GM23338 (cell line): Measurements from ENCODE around the gene EXOC2. TPM values are rescaled to one million over a fixed set of nuclear protein-coding genes. Genes with fewer than 3 reads are reported as not detected.

Experiments used
- ATAC-seq: fragments of 200-7000 bp; cut with Tn5 transposase; 3 replicates; pipeline ENCODE4 v1.9.1; 2020
- DNase-seq: peaks from one replicate; pipeline ENCODE4 v3.0.0-alpha.2; 2015; ENCODE audit warnings: low spot score
- H2AFZ ChIP-seq: fragments of 200-600 bp; sonication (generic); 2 replicates; pipeline ENCODE4 v1.8.0; 2016; ENCODE audit warnings: antibody characterized with exemption, mild to moderate bottlenecking, moderate library complexity
- H3F3A ChIP-seq: fragments of 200-600 bp; sonication (generic); replicated peaks from 2 replicates; pipeline ENCODE4 v1.8.0; 2017; ENCODE audit warnings: antibody characterized with exemption, mixed run types, low read depth
- H3K27ac ChIP-seq: fragments of 200-600 bp; sonication (generic); 2 replicates; pipeline ENCODE4 v1.6.1; 2016; ENCODE audit warnings: low read depth
- H3K27me3 ChIP-seq: fragments of 200-600 bp; sonication (generic); 2 replicates; pipeline ENCODE4 v1.8.0; 2016; ENCODE audit warnings: mild to moderate bottlenecking, mixed run types, moderate library complexity; ENCODE audit not compliant: insufficient read depth
- H3K36me3 ChIP-seq: fragments of 200-600 bp; sonication (generic); 2 replicates; pipeline ENCODE4 v1.8.0; 2016; ENCODE audit warnings: mild to moderate bottlenecking; ENCODE audit not compliant: insufficient read depth
- H3K4me1 ChIP-seq: fragments of 200-600 bp; sonication (generic); 2 replicates; pipeline ENCODE4 v1.8.0; 2016; ENCODE audit warnings: mild to moderate bottlenecking, moderate library complexity; ENCODE audit not compliant: insufficient read depth
- H3K4me2 ChIP-seq: fragments of 200-600 bp; sonication (generic); 2 replicates; pipeline ENCODE4 v1.7.1; 2017; ENCODE audit warnings: mixed run types
- H3K4me3 ChIP-seq: fragments of 200-600 bp; sonication (generic); 2 replicates; pipeline ENCODE4 v1.6.1; 2016; ENCODE audit warnings: mixed run types
- H3K79me2 ChIP-seq: fragments of 200-600 bp; sonication (generic); replicated peaks from 2 replicates; pipeline ENCODE4 v1.8.0; 2017; ENCODE audit warnings: mild to moderate bottlenecking; ENCODE audit not compliant: insufficient read depth
- H3K9me2 ChIP-seq: fragments of 200-600 bp; sonication (generic); 2 replicates; pipeline ENCODE4 v1.8.0; 2017; ENCODE audit not compliant: insufficient read depth
- H4K20me1 ChIP-seq: fragments of 200-600 bp; sonication (generic); replicated peaks from 2 replicates; pipeline ENCODE4 v1.8.0; 2017; ENCODE audit warnings: mild to moderate bottlenecking; ENCODE audit not compliant: insufficient read depth
- H3K27ac Mint-ChIP-seq: 2 replicates; pipeline ENCODE4 v1.8.0; 2020; ENCODE audit warnings: inconsistent platforms, mild to moderate bottlenecking, moderate library complexity, mixed read lengths
- H3K27me3 Mint-ChIP-seq: 3 replicates; pipeline ENCODE4 v1.8.0; 2022; ENCODE audit warnings: low read depth, mild to moderate bottlenecking, moderate library complexity, mixed read lengths, inconsistent platforms; ENCODE audit not compliant: insufficient read depth, poor library complexity
- H3K36me3 Mint-ChIP-seq: 3 replicates; pipeline ENCODE4 v1.8.0; 2021; ENCODE audit warnings: low read depth, mild to moderate bottlenecking, inconsistent platforms, moderate library complexity, mixed read lengths
- H3K4me1 Mint-ChIP-seq: 3 replicates; pipeline ENCODE4 v1.8.0; 2020; ENCODE audit warnings: mild to moderate bottlenecking, inconsistent platforms, mixed read lengths
- H3K4me3 Mint-ChIP-seq: 3 replicates; pipeline ENCODE4 v1.8.0; 2021; ENCODE audit warnings: moderate library complexity, mild to moderate bottlenecking, inconsistent platforms, mixed read lengths
- H3K9me3 Mint-ChIP-seq: 3 replicates; pipeline ENCODE4 v1.8.0; 2020; ENCODE audit warnings: moderate library complexity, mild to moderate bottlenecking, inconsistent platforms, mixed read lengths
- CREB1 ChIP-seq: fragments of 250-450 bp; sonication (Bioruptor Pico); IDR thresholded peaks from 2 replicates; pipeline ENCODE4 v1.5.0; 2020; ENCODE audit warnings: low read depth, mild to moderate bottlenecking, moderate library complexity
- EZH2 ChIP-seq: fragments of 200-600 bp; sonication (generic); IDR thresholded peaks from one replicate; pipeline ENCODE4 v1.8.0; 2017; ENCODE audit warnings: antibody characterized with exemption, mild to moderate bottlenecking, low read depth; ENCODE audit not compliant: unreplicated experiment
- EZH2phosphoT487 ChIP-seq: fragments of 200-600 bp; sonication (generic); IDR thresholded peaks from one replicate; pipeline ENCODE4 v1.8.1; 2018; ENCODE audit warnings: antibody characterized with exemption; ENCODE audit not compliant: unreplicated experiment
- JUNB ChIP-seq: IDR thresholded peaks from one replicate; pipeline ENCODE4 v1.6.1; 2016; ENCODE audit warnings: antibody characterized with exemption; ENCODE audit not compliant: unreplicated experiment
- NANOG ChIP-seq: IDR thresholded peaks from 2 replicates; pipeline ENCODE4 v1.6.1; 2016; ENCODE audit warnings: antibody characterized with exemption, borderline replicate concordance
- POLR2AphosphoS5 ChIP-seq: IDR thresholded peaks from 2 replicates; pipeline ENCODE4 v1.6.1; 2016; ENCODE audit warnings: antibody characterized with exemption, low read depth
- STAT1 ChIP-seq: IDR thresholded peaks from one replicate; pipeline ENCODE4 v1.6.1; 2016; ENCODE audit warnings: antibody characterized with exemption; ENCODE audit not compliant: unreplicated experiment
- ZNF114 ChIP-seq: fragments of 250-450 bp; sonication (Bioruptor Pico); IDR thresholded peaks from 2 replicates; pipeline ENCODE4 v1.5.0; 2020; ENCODE audit warnings: mild to moderate bottlenecking, moderate library complexity
- ZNF331 ChIP-seq: fragments of 250-450 bp; sonication (Bioruptor Pico); IDR thresholded peaks from 2 replicates; pipeline ENCODE4 v1.5.0; 2020; ENCODE audit warnings: low read depth, mild to moderate bottlenecking, moderate library complexity
- polyA plus RNA-seq: library from polyadenylated mRNA; unstranded; fragments of >200 nt; fragmentation: Nextera tagmentation; extraction: Ambion mirVana; gene quantifications from 2 replicates; pipeline ENCODE4 v1.2.1, GENCODE V29; 2016
- total RNA-seq: library from RNA; depleted of rRNA; stranded (reverse); fragments of >200 nt; shearing (Covaris generic); gene quantifications from 2 replicates; pipeline ENCODE4 v1.2.3, GENCODE V29; 2014
- TF ChIP-seq, protein P1 (sequence below): fragments of 250-450 bp; sonication (Bioruptor Pico); IDR thresholded peaks from 2 replicates; pipeline ENCODE4 v1.5.0; 2020; ENCODE audit warnings: mild to moderate bottlenecking, moderate library complexity
- TF ChIP-seq, protein P2 (sequence below): IDR thresholded peaks from 2 replicates; pipeline ENCODE4 v1.6.1; 2016; ENCODE audit warnings: antibody characterized with exemption
- TF ChIP-seq, protein P3 (sequence below), 2 experiments: fragments of 200-600 bp in 1 of 2; sonication (generic) in 1 of 2; conservative IDR thresholded peaks; 2 replicates each; pipeline versions ENCODE4 v1.5.1 to v1.6.1; 2016 to 2017; ENCODE audit warnings: antibody characterized with exemption in 2 of 2, low read depth in 2 of 2, mild to moderate bottlenecking in 2 of 2, moderate library complexity in 1 of 2
- TF ChIP-seq, protein P4 (sequence below): IDR thresholded peaks from one replicate; pipeline ENCODE4 v1.6.1; 2018; ENCODE audit warnings: antibody characterized with exemption; ENCODE audit not compliant: unreplicated experiment

Gene EXOC2
- total and polyA plus RNA-seq, 2 experiments from 2014 or later = 28.7 to 93.6 TPM

DNA sequence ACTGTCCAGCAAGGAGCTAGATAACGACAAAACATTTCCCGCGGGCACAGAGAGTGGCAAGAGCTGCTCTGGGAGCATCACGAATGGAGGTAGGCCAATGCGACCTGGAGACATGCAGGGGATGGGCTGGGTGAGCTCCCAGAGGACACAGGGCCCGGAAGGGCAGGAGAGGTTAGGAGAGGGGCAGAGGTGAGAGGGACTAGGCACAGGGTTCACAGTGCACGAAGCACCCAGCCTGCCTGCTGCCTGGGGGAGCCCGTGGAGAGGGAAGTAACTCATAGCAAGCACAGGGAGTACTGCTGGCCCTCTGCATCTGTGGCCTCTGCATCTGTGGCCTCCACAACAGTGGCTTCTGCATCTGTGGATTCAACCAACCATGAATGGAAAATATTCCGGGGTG, 162.5 kb downstream of the EXOC2 start:
- H3K4me3 Mint-ChIP-seq = no peak overlapping the region
- no peaks in the 10 kb centered on the region for H3K79me2 ChIP-seq
- 0 out of 2 replicates have a peak, but pooled peaks cover 4% of the 10 kb centered on the region for H4K20me1 ChIP-seq
- TF ChIP-seq, protein P1, sequence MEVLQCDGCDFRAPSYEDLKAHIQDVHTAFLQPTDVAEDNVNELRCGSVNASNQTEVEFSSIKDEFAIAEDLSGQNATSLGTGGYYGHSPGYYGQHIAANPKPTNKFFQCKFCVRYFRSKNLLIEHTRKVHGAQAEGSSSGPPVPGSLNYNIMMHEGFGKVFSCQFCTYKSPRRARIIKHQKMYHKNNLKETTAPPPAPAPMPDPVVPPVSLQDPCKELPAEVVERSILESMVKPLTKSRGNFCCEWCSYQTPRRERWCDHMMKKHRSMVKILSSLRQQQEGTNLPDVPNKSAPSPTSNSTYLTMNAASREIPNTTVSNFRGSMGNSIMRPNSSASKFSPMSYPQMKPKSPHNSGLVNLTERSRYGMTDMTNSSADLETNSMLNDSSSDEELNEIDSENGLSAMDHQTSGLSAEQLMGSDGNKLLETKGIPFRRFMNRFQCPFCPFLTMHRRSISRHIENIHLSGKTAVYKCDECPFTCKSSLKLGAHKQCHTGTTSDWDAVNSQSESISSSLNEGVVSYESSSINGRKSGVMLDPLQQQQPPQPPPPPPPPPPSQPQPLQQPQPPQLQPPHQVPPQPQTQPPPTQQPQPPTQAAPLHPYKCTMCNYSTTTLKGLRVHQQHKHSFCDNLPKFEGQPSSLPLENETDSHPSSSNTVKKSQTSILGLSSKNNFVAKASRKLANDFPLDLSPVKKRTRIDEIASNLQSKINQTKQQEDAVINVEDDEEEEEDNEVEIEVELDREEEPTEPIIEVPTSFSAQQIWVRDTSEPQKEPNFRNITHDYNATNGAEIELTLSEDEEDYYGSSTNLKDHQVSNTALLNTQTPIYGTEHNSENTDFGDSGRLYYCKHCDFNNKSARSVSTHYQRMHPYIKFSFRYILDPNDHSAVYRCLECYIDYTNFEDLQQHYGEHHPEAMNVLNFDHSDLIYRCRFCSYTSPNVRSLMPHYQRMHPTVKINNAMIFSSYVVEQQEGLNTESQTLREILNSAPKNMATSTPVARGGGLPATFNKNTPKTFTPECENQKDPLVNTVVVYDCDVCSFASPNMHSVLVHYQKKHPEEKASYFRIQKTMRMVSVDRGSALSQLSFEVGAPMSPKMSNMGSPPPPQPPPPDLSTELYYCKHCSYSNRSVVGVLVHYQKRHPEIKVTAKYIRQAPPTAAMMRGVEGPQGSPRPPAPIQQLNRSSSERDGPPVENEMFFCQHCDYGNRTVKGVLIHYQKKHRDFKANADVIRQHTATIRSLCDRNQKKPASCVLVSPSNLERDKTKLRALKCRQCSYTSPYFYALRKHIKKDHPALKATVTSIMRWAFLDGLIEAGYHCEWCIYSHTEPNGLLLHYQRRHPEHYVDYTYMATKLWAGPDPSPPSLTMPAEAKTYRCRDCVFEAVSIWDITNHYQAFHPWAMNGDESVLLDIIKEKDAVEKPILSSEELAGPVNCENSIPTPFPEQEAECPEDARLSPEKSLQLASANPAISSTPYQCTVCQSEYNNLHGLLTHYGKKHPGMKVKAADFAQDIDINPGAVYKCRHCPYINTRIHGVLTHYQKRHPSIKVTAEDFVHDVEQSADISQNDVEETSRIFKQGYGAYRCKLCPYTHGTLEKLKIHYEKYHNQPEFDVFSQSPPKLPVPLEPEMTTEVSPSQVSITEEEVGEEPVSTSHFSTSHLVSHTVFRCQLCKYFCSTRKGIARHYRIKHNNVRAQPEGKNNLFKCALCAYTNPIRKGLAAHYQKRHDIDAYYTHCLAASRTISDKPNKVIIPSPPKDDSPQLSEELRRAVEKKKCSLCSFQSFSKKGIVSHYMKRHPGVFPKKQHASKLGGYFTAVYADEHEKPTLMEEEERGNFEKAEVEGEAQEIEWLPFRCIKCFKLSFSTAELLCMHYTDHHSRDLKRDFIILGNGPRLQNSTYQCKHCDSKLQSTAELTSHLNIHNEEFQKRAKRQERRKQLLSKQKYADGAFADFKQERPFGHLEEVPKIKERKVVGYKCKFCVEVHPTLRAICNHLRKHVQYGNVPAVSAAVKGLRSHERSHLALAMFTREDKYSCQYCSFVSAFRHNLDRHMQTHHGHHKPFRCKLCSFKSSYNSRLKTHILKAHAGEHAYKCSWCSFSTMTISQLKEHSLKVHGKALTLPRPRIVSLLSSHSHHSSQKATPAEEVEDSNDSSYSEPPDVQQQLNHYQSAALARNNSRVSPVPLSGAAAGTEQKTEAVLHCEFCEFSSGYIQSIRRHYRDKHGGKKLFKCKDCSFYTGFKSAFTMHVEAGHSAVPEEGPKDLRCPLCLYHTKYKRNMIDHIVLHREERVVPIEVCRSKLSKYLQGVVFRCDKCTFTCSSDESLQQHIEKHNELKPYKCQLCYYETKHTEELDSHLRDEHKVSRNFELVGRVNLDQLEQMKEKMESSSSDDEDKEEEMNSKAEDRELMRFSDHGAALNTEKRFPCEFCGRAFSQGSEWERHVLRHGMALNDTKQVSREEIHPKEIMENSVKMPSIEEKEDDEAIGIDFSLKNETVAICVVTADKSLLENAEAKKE (CRISPR knock-in tag) = no peak
- TF ChIP-seq JUNB (no peak), ZNF114 (CRISPR knock-in tag) (no peak), EZH2 (no peak), ZNF331 (CRISPR knock-in tag) (no peak), EZH2phosphoT487 (no peak), POLR2AphosphoS5 (no peak), NANOG (no peak), STAT1 (no peak), CREB1 (CRISPR knock-in tag) (no peak)
- TF ChIP-seq, protein P2, sequence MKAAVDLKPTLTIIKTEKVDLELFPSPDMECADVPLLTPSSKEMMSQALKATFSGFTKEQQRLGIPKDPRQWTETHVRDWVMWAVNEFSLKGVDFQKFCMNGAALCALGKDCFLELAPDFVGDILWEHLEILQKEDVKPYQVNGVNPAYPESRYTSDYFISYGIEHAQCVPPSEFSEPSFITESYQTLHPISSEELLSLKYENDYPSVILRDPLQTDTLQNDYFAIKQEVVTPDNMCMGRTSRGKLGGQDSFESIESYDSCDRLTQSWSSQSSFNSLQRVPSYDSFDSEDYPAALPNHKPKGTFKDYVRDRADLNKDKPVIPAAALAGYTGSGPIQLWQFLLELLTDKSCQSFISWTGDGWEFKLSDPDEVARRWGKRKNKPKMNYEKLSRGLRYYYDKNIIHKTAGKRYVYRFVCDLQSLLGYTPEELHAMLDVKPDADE = no peak
- TF ChIP-seq, protein P3, sequence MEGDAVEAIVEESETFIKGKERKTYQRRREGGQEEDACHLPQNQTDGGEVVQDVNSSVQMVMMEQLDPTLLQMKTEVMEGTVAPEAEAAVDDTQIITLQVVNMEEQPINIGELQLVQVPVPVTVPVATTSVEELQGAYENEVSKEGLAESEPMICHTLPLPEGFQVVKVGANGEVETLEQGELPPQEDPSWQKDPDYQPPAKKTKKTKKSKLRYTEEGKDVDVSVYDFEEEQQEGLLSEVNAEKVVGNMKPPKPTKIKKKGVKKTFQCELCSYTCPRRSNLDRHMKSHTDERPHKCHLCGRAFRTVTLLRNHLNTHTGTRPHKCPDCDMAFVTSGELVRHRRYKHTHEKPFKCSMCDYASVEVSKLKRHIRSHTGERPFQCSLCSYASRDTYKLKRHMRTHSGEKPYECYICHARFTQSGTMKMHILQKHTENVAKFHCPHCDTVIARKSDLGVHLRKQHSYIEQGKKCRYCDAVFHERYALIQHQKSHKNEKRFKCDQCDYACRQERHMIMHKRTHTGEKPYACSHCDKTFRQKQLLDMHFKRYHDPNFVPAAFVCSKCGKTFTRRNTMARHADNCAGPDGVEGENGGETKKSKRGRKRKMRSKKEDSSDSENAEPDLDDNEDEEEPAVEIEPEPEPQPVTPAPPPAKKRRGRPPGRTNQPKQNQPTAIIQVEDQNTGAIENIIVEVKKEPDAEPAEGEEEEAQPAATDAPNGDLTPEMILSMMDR (conservative IDR thresholded peaks at IDR 0.05; ENCODE audit: low read depth in 2 of 2) = no peak
- TF ChIP-seq, protein P4, sequence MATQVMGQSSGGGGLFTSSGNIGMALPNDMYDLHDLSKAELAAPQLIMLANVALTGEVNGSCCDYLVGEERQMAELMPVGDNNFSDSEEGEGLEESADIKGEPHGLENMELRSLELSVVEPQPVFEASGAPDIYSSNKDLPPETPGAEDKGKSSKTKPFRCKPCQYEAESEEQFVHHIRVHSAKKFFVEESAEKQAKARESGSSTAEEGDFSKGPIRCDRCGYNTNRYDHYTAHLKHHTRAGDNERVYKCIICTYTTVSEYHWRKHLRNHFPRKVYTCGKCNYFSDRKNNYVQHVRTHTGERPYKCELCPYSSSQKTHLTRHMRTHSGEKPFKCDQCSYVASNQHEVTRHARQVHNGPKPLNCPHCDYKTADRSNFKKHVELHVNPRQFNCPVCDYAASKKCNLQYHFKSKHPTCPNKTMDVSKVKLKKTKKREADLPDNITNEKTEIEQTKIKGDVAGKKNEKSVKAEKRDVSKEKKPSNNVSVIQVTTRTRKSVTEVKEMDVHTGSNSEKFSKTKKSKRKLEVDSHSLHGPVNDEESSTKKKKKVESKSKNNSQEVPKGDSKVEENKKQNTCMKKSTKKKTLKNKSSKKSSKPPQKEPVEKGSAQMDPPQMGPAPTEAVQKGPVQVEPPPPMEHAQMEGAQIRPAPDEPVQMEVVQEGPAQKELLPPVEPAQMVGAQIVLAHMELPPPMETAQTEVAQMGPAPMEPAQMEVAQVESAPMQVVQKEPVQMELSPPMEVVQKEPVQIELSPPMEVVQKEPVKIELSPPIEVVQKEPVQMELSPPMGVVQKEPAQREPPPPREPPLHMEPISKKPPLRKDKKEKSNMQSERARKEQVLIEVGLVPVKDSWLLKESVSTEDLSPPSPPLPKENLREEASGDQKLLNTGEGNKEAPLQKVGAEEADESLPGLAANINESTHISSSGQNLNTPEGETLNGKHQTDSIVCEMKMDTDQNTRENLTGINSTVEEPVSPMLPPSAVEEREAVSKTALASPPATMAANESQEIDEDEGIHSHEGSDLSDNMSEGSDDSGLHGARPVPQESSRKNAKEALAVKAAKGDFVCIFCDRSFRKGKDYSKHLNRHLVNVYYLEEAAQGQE = no peak
- no peak overlapping the region for H3K27ac Mint-ChIP-seq
- H3K9me2 ChIP-seq = no peaks in the 10 kb centered on the region
- peaks cover 9% of the 10 kb centered on the region; the same call in 1 of the 2 replicates for H3K36me3 ChIP-seq
- H3K4me1 ChIP-seq = no peaks in the 10 kb centered on the region
- no peak overlapping the region for H3K27ac ChIP-seq
- no peaks in the 10 kb centered on the region for H3K4me1 Mint-ChIP-seq
- H3F3A ChIP-seq = no peaks in the 10 kb centered on the region
- DNase-seq = no peak
- no peak overlapping the region for H2AFZ ChIP-seq
- H3K36me3 Mint-ChIP-seq = peaks cover 6% of the 10 kb centered on the region
- ATAC-seq = no peak
- H3K9me3 Mint-ChIP-seq = no peaks in the 10 kb centered on the region
- H3K4me3 ChIP-seq = no peak overlapping the region
- H3K4me2 ChIP-seq = no peak overlapping the region
- no peaks in the 10 kb centered on the region for H3K27me3 ChIP-seq
- H3K27me3 Mint-ChIP-seq = peaks cover 4% of the 10 kb centered on the region
